Measurements from ENCODE around the gene PHF21A. TPM values are rescaled to one million over a fixed set of nuclear protein-coding genes. Genes with fewer than 3 reads are reported as not detected.

PHF21A gene
- total RNA-seq, 1 experiment from 2014 or later: 8.2 TPM

- TF ChIP-seq EZH2 (IDR thresholded peaks at IDR 0.05; ENCODE audit: low read length, unreplicated experiment) (no peak), EZH2phosphoT487 (IDR thresholded peaks at IDR 0.05; ENCODE audit: borderline replicate concordance, low read length) (no peak), CTCF (conservative IDR thresholded peaks at IDR 0.05; ENCODE audit: low read depth, low read length) (no peak)
- Histone ChIP-seq H3K27me3 (ENCODE audit: low read length) (no peaks in the 10 kb centered on the region), H3K4me3 (ENCODE audit: low read length) (no peak overlapping the region), H4K20me1 (ENCODE audit: low read length) (no peaks in the 10 kb centered on the region), H3K4me2 (ENCODE audit: low read length) (no peak overlapping the region), H3K27ac (ENCODE audit: low read length) (no peak overlapping the region), H3K36me3 (ENCODE audit: low read depth, low read length) (no peaks in the 10 kb centered on the region), H3K9me2 (replicated peaks; ENCODE audit: low read length) (no peaks in the 10 kb centered on the region), H3K9me3 (ENCODE audit: low read length) (no peaks in the 10 kb centered on the region), H3K79me2 (ENCODE audit: low read length) (0 out of 2 replicates have a peak, but pooled peaks cover 4% of the 10 kb centered on the region), H3K9ac (ENCODE audit: low read length) (no peak overlapping the region), H2AFZ (ENCODE audit: low read length) (no peak overlapping the region), H3F3A (ENCODE audit: low read length, unreplicated experiment) (no peaks in the 10 kb centered on the region), H3K4me1 (ENCODE audit: insufficient read depth, low read length) (no peaks in the 10 kb centered on the region)
- DNase-seq: no peak
- intact Hi-C loops (cut with micrococcal nuclease): no loop called here
- BruUV-seq (replicated peaks): no TSS peak
- ChIA-PET POLR2A (ENCODE audit: unreplicated experiment) (no interaction called here), CTCF (no interaction called here)
- no peak for ATAC-seq
These were observed 13.9 kb downstream of the PHF21A start for GRCh38 chr11:46107408-46107718.

- H3K4me2 ChIP-seq (ENCODE audit: low read length): no peak overlapping the region
- TF ChIP-seq EZH2phosphoT487 (IDR thresholded peaks at IDR 0.05; ENCODE audit: borderline replicate concordance, low read length): no peak
- no peak for TF ChIP-seq EZH2 (IDR thresholded peaks at IDR 0.05; ENCODE audit: low read length, unreplicated experiment)
- no peak for TF ChIP-seq CTCF (conservative IDR thresholded peaks at IDR 0.05; ENCODE audit: low read depth, low read length)
- H3K9me3 ChIP-seq (ENCODE audit: low read length): no peaks in the 10 kb centered on the region
- CTCF ChIA-PET: no interaction called here
- H3K4me1 ChIP-seq (ENCODE audit: insufficient read depth, low read length): no peaks in the 10 kb centered on the region
- ATAC-seq (no peak), DNase-seq (no peak)
- BruUV-seq (replicated peaks): no TSS peak
- no peak overlapping the region for H3K27ac ChIP-seq (ENCODE audit: low read length)
- no peaks in the 10 kb centered on the region for H3K36me3 ChIP-seq (ENCODE audit: low read depth, low read length)
- intact Hi-C loops (cut with micrococcal nuclease): no loop called here
- H3K79me2 ChIP-seq (ENCODE audit: low read length): 0 out of 2 replicates have a peak, but pooled peaks cover 3% of the 10 kb centered on the region
- POLR2A ChIA-PET (ENCODE audit: unreplicated experiment): no interaction called here
- H4K20me1 ChIP-seq (ENCODE audit: low read length): no peaks in the 10 kb centered on the region
- H3K27me3 ChIP-seq (ENCODE audit: low read length): no peaks in the 10 kb centered on the region
- H3F3A ChIP-seq (ENCODE audit: low read length, unreplicated experiment): no peaks in the 10 kb centered on the region
- no peak overlapping the region for H3K9ac ChIP-seq (ENCODE audit: low read length)
- H3K4me3 ChIP-seq (ENCODE audit: low read length): no peak overlapping the region
- no peak overlapping the region for H2AFZ ChIP-seq (ENCODE audit: low read length)
- no peaks in the 10 kb centered on the region for H3K9me2 ChIP-seq (replicated peaks; ENCODE audit: low read length)
These were observed 14.5 kb downstream of the PHF21A start for GRCh38 chr11:46106530-46107407.

- POLR2A ChIA-PET (ENCODE audit: unreplicated experiment): no interaction called here
- Histone ChIP-seq H3K36me3 (ENCODE audit: low read depth, low read length) (no peaks in the 10 kb centered on the region), H4K20me1 (ENCODE audit: low read length) (no peaks in the 10 kb centered on the region), H3K4me2 (ENCODE audit: low read length) (no peak overlapping the region), H3F3A (ENCODE audit: low read length, unreplicated experiment) (no peaks in the 10 kb centered on the region), H2AFZ (ENCODE audit: low read length) (no peak overlapping the region), H3K9me3 (ENCODE audit: low read length) (no peaks in the 10 kb centered on the region), H3K79me2 (ENCODE audit: low read length) (no peaks in the 10 kb centered on the region), H3K9ac (ENCODE audit: low read length) (no peak overlapping the region), H3K4me3 (ENCODE audit: low read length) (no peak overlapping the region), H3K9me2 (replicated peaks; ENCODE audit: low read length) (no peaks in the 10 kb centered on the region), H3K27me3 (ENCODE audit: low read length) (no peaks in the 10 kb centered on the region), H3K4me1 (ENCODE audit: insufficient read depth, low read length) (no peaks in the 10 kb centered on the region), H3K27ac (ENCODE audit: low read length) (no peak overlapping the region)
- CTCF ChIA-PET: no interaction called here
- TF ChIP-seq EZH2phosphoT487 (IDR thresholded peaks at IDR 0.05; ENCODE audit: borderline replicate concordance, low read length) (no peak), CTCF (conservative IDR thresholded peaks at IDR 0.05; ENCODE audit: low read depth, low read length) (no peak), EZH2 (IDR thresholded peaks at IDR 0.05; ENCODE audit: low read length, unreplicated experiment) (no peak)
- intact Hi-C loops (cut with micrococcal nuclease): no loop called here
- DNase-seq (no peak), ATAC-seq (no peak)
- BruUV-seq (replicated peaks): no TSS peak
These were observed 15.3 kb downstream of the PHF21A start for GRCh38 chr11:46105926-46106325.
